ENCODE results near the gene PTPRA.

The PTPRA gene

DNA sequence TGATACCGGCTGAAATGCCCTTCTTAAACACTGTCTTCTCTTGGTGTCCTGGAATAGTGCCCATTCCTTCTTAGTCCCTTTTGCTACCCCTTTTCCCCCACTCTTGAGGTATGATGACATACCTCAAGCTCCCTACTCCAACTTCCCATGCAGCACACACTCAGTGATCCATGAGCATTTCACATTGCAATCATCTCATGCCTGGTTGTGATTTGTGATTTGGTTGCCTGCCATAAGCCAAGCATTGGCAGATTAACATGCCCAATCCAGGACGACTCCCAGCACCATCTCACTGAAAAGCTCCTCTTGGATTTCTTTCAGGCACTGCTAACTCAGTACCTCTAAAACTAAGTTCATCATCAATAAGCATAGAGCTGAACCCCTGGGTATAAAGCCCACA, 14.7 kb upstream of the PTPRA start:
- H3K9me3 ChIP-seq (ENCODE audit: control insufficient read depth, insufficient read depth, low read length): no peaks in the 10 kb centered on the region
- no peaks in the 10 kb centered on the region for H3K4me1 ChIP-seq (ENCODE audit: control insufficient read depth, insufficient read depth, low read length)
- H3K9ac ChIP-seq (ENCODE audit: low read depth, low read length): no peak overlapping the region
- no peaks in the 10 kb centered on the region for H3K36me3 ChIP-seq (ENCODE audit: control insufficient read depth, insufficient read depth, low read length)
- H3K27ac ChIP-seq (ENCODE audit: low read depth, low read length): no peak overlapping the region
- no peak overlapping the region for H3K4me3 ChIP-seq (ENCODE audit: low read depth, low read length)
- no peaks in the 10 kb centered on the region for H3K27me3 ChIP-seq (ENCODE audit: control insufficient read depth, insufficient read depth, low read length)

DNA sequence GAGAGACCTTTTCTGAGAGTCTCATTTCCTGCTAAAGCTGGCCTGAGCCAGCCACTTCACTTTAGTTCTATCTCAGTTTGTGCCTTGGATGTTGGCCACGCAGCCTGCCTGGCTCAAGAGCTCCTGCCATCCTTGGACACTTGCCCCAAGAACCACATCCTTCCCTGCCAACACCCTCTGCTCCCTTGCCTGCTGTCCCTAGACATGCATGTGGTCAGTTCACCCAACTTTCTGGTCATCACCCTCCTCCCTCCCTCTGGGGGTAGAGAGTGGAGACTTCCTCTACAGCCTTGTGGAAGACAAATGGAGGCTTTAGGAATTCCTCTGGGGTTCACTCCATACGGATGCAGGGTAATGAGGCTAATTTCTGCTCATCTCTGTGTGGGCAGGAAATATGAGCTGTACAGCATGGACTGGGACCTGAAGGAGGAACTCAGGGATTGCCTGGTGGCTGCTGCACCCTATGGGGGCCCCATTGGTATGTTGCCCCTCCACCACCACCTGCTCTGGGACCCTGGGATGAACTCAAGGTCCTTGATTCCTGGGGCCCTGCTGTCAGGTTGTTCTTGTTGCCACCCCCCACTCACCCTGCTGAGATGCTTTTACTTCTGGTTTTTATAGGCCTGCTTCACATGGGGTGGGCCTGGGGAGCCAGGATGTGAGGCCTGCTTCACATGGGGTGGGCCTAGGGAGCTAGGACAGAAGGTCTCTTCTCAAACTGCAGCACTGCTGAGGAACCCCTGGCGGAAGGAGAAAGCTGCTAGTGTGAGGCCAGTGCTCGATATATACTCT, 13.8 kb upstream of the PTPRA start:
- H3K4me3 ChIP-seq (ENCODE audit: low read depth, low read length): no peak overlapping the region
- H3K9me3 ChIP-seq (ENCODE audit: control insufficient read depth, insufficient read depth, low read length): no peaks in the 10 kb centered on the region
- H3K4me1 ChIP-seq (ENCODE audit: control insufficient read depth, insufficient read depth, low read length): no peaks in the 10 kb centered on the region
- H3K27ac ChIP-seq (ENCODE audit: low read depth, low read length): no peak overlapping the region
- no peaks in the 10 kb centered on the region for H3K36me3 ChIP-seq (ENCODE audit: control insufficient read depth, insufficient read depth, low read length)
- H3K9ac ChIP-seq (ENCODE audit: low read depth, low read length): no peak overlapping the region
- H3K27me3 ChIP-seq (ENCODE audit: control insufficient read depth, insufficient read depth, low read length): no peaks in the 10 kb centered on the region

DNA sequence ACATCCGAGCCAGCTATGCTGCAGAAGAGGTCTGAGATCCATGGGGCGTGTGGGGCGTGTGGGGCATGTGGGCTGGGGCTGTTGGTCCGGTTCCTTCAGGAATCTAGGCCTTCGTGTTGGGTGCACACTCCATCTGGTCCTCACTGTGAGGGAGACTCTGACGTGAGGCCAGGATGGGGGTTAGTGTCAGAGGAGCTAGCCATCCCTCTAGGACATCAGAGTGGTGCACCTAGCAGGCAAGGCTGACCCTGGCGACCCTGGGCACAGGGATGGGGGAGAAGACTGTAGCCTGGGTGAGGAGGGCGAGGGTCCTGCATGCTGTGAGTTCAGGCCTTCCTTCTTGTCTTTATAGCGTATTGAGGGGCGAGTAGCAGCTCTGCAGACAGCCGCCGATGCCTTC, 8.7 kb upstream of the PTPRA start:
- H3K36me3 ChIP-seq (ENCODE audit: control insufficient read depth, insufficient read depth, low read length): peaks cover 10% of the 10 kb centered on the region; the same call in 1 of the 2 replicates
- H3K9me3 ChIP-seq (ENCODE audit: control insufficient read depth, insufficient read depth, low read length): no peaks in the 10 kb centered on the region
- no peaks in the 10 kb centered on the region for H3K4me1 ChIP-seq (ENCODE audit: control insufficient read depth, insufficient read depth, low read length)
- H3K27ac ChIP-seq (ENCODE audit: low read depth, low read length): no peak overlapping the region
- H3K4me3 ChIP-seq (ENCODE audit: low read depth, low read length): no peak overlapping the region
- no peaks in the 10 kb centered on the region for H3K27me3 ChIP-seq (ENCODE audit: control insufficient read depth, insufficient read depth, low read length)
- H3K9ac ChIP-seq (ENCODE audit: low read depth, low read length): no peak overlapping the region

DNA sequence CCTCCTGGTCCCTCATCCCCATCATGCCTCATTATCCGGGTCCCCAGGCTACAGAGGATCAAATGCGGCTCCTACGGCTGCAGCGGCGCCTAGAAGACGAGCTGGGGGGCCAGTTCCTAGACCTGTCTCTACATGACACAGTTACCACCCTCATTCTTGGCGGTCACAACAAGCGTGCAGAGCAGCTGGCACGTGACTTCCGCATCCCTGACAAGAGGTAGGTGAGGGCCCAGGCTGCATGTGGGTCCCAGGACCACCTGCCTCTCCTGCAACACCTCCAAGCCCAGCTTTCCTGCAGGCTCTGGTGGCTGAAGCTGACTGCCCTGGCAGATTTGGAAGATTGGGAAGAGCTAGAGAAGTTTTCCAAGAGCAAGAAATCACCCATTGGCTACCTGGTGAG, 8.2 kb upstream of the PTPRA start:
- H3K9me3 ChIP-seq (ENCODE audit: control insufficient read depth, insufficient read depth, low read length): no peaks in the 10 kb centered on the region
- H3K36me3 ChIP-seq (ENCODE audit: control insufficient read depth, insufficient read depth, low read length): peaks cover 10% of the 10 kb centered on the region; the same call in 1 of the 2 replicates
- H3K4me1 ChIP-seq (ENCODE audit: control insufficient read depth, insufficient read depth, low read length): no peaks in the 10 kb centered on the region
- H3K27ac ChIP-seq (ENCODE audit: low read depth, low read length): no peak overlapping the region
- H3K4me3 ChIP-seq (ENCODE audit: low read depth, low read length): no peak overlapping the region
- no peaks in the 10 kb centered on the region for H3K27me3 ChIP-seq (ENCODE audit: control insufficient read depth, insufficient read depth, low read length)
- H3K9ac ChIP-seq (ENCODE audit: low read depth, low read length): no peak overlapping the region

DNA sequence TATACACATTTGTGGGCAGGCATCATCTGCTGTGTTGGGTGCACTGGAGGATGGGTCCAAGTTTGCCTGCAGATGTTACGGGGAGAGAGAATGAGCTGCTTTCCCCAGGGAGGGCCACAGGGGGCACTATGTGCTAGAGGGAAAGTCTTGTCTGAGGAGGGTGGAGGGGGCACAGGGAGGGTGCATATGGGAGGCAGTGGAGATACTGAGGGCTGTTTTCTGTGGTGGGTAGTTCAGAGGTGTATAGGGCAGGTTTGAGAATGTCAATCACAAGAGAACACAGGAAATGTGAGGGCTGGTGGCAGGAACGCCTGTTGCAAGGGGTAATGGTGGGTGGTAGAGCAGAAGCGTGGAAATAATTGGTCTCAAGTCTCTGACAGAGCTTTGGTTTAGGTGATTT, 7.7 kb upstream of the PTPRA start:
- Histone ChIP-seq H3K4me1 (ENCODE audit: control insufficient read depth, insufficient read depth, low read length) (no peaks in the 10 kb centered on the region), H3K36me3 (ENCODE audit: control insufficient read depth, insufficient read depth, low read length) (peaks cover 10% of the 10 kb centered on the region; the same call in 1 of the 2 replicates), H3K9ac (ENCODE audit: low read depth, low read length) (no peak overlapping the region), H3K4me3 (ENCODE audit: low read depth, low read length) (no peak overlapping the region), H3K27ac (ENCODE audit: low read depth, low read length) (no peak overlapping the region), H3K9me3 (ENCODE audit: control insufficient read depth, insufficient read depth, low read length) (no peaks in the 10 kb centered on the region), H3K27me3 (ENCODE audit: control insufficient read depth, insufficient read depth, low read length) (peaks cover 4% of the 10 kb centered on the region; the same call in 1 of the 2 replicates)

DNA sequence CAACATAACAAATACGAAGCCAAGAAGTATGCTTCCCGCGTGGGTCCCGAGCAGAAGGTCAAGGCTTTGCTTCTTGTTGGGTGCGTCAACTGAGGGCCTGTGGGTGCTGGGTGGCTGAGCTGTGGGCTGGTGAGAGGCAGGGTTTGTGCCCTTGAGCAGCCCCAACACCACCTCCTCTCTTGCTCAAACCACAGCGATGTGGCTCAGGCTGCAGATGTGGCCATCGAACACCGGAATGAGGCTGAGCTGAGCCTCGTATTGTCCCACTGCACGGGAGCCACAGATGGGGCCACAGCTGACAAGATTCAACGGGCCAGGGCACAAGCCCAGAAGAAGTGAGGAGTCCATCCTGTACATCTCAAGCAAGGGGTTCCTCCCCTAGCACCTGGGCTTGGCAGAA, 7.0 kb upstream of the PTPRA start:
- Histone ChIP-seq H3K4me1 (ENCODE audit: control insufficient read depth, insufficient read depth, low read length) (no peaks in the 10 kb centered on the region), H3K4me3 (ENCODE audit: low read depth, low read length) (no peak overlapping the region), H3K36me3 (ENCODE audit: control insufficient read depth, insufficient read depth, low read length) (peaks cover 10% of the 10 kb centered on the region; the same call in 1 of the 2 replicates), H3K27me3 (ENCODE audit: control insufficient read depth, insufficient read depth, low read length) (peaks cover 10% of the 10 kb centered on the region), H3K9me3 (ENCODE audit: control insufficient read depth, insufficient read depth, low read length) (no peaks in the 10 kb centered on the region), H3K27ac (ENCODE audit: low read depth, low read length) (no peak overlapping the region), H3K9ac (ENCODE audit: low read depth, low read length) (no peak overlapping the region)

DNA sequence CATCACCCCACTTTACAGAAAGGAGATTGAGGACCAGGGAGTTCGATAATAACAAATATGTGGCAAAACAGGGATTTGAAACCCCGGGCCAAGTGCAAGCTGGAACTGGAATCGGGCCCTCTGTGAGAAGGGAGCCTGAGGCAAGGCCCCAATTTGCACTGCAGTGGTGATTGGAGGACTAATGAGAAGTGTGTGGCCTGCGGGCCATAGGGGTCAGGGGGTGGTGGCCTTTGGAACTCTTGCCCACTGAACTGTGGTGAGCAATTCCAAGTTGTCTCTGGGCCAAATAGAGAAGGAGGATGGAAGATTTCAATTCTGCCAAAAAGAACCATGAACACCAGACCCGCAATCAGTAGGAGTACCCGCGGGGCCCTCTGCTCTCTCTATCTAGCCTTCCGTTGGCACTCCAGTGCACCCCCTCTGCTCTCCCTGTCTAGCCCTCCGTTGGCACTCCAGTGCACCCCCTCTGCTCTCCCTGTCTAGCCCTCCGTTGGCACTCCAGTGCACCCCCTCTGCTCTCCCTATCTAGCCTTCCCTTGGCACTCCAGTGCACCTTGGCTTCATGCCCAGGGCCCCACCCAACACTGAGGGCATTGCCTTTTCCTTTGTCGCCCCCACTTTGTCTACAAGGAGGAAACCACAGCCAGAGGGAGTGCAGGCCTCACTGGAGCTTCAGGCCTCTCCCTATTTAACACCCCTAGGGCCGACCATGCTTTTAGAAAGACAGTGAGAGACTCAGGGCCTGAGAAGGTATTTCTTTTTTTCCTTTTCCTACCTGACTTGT, 6.0 kb upstream of the PTPRA start:
- Histone ChIP-seq H3K4me3 (ENCODE audit: low read depth, low read length) (no peak overlapping the region), H3K27me3 (ENCODE audit: control insufficient read depth, insufficient read depth, low read length) (peaks cover 20% of the 10 kb centered on the region), H3K4me1 (ENCODE audit: control insufficient read depth, insufficient read depth, low read length) (no peaks in the 10 kb centered on the region), H3K9me3 (ENCODE audit: control insufficient read depth, insufficient read depth, low read length) (no peaks in the 10 kb centered on the region), H3K9ac (ENCODE audit: low read depth, low read length) (no peak overlapping the region), H3K36me3 (ENCODE audit: control insufficient read depth, insufficient read depth, low read length) (peaks cover 10% of the 10 kb centered on the region; the same call in 1 of the 2 replicates), H3K27ac (ENCODE audit: low read depth, low read length) (no peak overlapping the region)

DNA sequence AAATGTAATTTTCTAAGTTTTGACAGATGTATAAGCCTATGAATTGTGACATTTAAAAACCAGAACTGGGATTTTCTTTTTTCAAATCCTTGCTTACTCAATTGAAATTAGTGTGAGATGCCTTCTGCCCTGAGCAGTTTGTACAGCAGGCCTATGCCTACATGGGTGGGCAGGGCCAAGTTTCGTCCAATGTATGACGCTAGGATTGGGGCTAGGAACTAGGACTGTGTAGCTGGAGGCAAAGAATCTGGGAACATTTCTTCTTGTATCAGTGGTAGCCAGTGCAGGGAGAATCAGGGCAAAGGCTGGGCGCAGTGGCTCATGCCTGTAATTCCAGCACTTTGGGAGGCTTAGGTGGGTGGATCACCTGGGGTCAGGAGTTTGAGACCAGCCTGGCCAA, 3.9 kb upstream of the PTPRA start:
- Histone ChIP-seq H3K36me3 (ENCODE audit: control insufficient read depth, insufficient read depth, low read length) (peaks cover 10% of the 10 kb centered on the region; the same call in 1 of the 2 replicates), H3K4me3 (ENCODE audit: low read depth, low read length) (no peak overlapping the region), H3K9me3 (ENCODE audit: control insufficient read depth, insufficient read depth, low read length) (no peaks in the 10 kb centered on the region), H3K27ac (ENCODE audit: low read depth, low read length) (no peak overlapping the region), H3K4me1 (ENCODE audit: control insufficient read depth, insufficient read depth, low read length) (peaks cover under 1% of the 10 kb centered on the region; the same call in 1 of the 2 replicates), H3K9ac (ENCODE audit: low read depth, low read length) (no peak overlapping the region), H3K27me3 (ENCODE audit: control insufficient read depth, insufficient read depth, low read length) (peaks cover 23% of the 10 kb centered on the region)

DNA sequence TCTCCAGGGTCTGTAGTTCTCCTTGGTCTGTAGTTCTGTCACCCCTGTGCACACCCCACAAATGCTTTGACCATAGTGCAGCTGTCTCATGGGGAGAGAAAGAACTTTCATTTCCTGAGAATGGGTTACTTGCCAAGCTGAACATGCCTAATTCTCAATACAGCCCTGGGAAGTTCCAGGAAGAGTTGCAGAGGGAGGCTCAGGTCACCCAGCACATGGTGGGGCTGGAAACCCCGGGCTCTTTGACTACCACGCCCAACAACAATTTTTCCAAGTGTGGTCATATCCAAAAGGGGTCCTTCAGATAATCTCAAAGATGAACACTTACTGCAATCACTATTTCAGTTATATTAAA, 2.2 kb upstream of the PTPRA start:
- H3K9ac ChIP-seq (ENCODE audit: low read depth, low read length): no peak overlapping the region
- no peaks in the 10 kb centered on the region for H3K9me3 ChIP-seq (ENCODE audit: control insufficient read depth, insufficient read depth, low read length)
- H3K27me3 ChIP-seq (ENCODE audit: control insufficient read depth, insufficient read depth, low read length): peaks cover 23% of the 10 kb centered on the region
- no peak overlapping the region for H3K4me3 ChIP-seq (ENCODE audit: low read depth, low read length)
- H3K4me1 ChIP-seq (ENCODE audit: control insufficient read depth, insufficient read depth, low read length): peaks cover 10% of the 10 kb centered on the region; the same call in 1 of the 2 replicates
- H3K27ac ChIP-seq (ENCODE audit: low read depth, low read length): no peak overlapping the region
- H3K36me3 ChIP-seq (ENCODE audit: control insufficient read depth, insufficient read depth, low read length): peaks cover 6% of the 10 kb centered on the region; the same call in 1 of the 2 replicates

DNA sequence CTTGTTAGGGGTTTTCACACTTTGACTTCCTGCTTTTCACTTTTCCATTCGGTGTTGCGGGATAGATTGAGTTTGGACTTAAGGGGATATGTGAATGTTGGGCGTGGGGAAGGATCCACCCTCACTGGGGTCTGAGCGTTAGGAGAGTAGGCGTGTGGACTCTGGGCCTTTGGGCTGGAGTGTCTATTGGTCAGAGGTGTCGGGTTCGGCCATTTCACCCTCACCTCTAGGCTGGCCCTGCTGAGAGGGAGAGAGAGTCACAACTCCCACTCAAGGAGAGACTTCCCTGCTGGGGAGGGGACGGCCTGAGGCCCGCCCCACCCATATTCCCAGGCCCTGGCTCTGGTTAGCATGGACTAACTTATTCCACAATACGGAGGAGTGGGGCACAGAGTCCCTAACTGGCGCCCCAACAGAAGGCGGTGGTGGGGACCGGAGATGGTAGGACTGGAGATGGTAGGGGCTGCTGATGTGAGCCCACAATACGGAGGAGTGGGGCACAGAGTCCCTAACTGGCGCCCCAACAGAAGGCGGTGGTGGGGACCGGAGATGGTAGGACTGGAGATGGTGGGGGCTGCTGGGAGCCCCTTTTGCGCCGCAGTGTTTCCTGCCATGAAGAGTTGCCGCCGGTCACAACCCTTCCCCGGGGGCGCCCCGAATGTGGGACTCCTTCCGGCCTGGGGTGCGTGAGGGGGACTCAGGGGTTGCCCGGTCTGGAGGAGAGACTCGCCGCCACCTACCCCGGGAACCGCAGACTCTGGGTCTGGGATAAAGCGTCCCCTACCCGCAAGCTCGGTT, 1.4 kb upstream of the PTPRA start:
- H3K4me1 ChIP-seq (ENCODE audit: control insufficient read depth, insufficient read depth, low read length): peaks cover 10% of the 10 kb centered on the region; the same call in 1 of the 2 replicates
- peak overlapping the region; percentile 36; the same call in 1 of the 2 replicates for H3K9ac ChIP-seq (ENCODE audit: low read depth, low read length)
- H3K27me3 ChIP-seq (ENCODE audit: control insufficient read depth, insufficient read depth, low read length): peaks cover 23% of the 10 kb centered on the region
- peaks cover 4% of the 10 kb centered on the region; the same call in 1 of the 2 replicates for H3K36me3 ChIP-seq (ENCODE audit: control insufficient read depth, insufficient read depth, low read length)
- peak overlapping the region; percentile 85 for H3K4me3 ChIP-seq (ENCODE audit: low read depth, low read length)
- H3K27ac ChIP-seq (ENCODE audit: low read depth, low read length): no peak overlapping the region
- no peaks in the 10 kb centered on the region for H3K9me3 ChIP-seq (ENCODE audit: control insufficient read depth, insufficient read depth, low read length)
